ENCODE data around the gene LCE2C. TPM values are rescaled to one million over a fixed set of nuclear protein-coding genes. Genes with fewer than 3 reads are reported as not detected.
"Not testable (repeated sequence)": the region's sequence is repeated elsewhere in the genome, so short reads cannot be mapped to it uniquely, and the experiment has no call there.

Gene LCE2C
- total RNA-seq, 2 donors from 2014 or later: not detected

DNA sequence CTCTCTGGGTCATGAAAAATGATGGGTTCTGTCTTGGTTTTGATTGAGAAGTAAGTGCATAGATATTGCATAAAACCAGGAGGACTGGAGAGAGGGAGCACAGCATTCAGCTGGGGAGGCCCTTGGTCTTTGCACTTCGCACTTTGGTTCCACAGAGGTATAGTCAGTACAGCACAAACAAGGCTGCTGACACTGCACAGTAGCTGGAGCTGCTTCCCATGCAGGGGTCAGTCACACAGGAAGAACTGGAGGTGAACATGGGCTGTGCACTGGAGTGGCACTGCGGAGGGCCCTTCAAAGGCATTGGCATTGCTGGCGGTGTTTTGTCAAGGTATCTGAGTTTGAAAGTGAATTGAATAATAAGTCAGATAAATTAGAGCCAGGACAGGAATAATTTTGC lies 16.4 kb upstream of the LCE2C start:
- no peak for DNase-seq
- no peaks in the 10 kb centered on the region for H3K4me1 ChIP-seq
- H3K9me3 ChIP-seq: no peaks in the 10 kb centered on the region
- no peak overlapping the region for H3K4me3 ChIP-seq
- WGBS, 2 donors: 90 to 92% methylated on average over 3 of the region's 3 CpGs
- no peak for ATAC-seq
- no peak overlapping the region for H3K27ac ChIP-seq
- no peaks in the 10 kb centered on the region for H3K36me3 ChIP-seq (replicated peaks in 1 of 2; ENCODE audit: insufficient read depth in 1 of 2, low read depth in 2 of 2)
- no peaks in the 10 kb centered on the region for H3K27me3 ChIP-seq
- TF ChIP-seq POLR2A (IDR thresholded peaks at IDR 0.05): no peak
- no peak for TF ChIP-seq CTCF (IDR thresholded peaks at IDR 0.05)
- intact Hi-C loops (cut with DNase I): no loop called here

DNA sequence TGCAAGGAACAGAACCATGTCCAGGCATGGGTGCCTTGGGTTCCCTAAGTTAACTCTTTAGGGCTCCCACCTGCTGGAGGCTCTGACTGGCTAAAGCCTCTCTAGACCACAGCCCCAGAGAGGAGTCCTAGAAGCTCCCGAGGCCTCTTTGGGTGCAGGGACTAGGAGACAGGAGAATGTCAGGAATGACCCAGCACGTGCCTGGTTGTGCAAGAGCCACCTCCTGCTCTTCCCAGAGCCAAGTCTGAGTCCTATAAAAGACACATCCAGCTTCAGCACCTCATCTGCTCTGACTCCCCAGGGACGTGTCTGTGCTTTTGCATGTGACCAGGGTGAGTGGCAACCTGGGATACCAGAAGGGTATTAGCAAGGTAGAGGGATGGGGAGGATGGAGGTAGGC lies 12.0 kb upstream of the LCE2C start, which contains the start of gene LCE2D:
Gene LCE2D, plus strand, starts transcription at position 283 of the 400 bp plus-strand sequence. CDS start 726 bp downstream, outside the sequence.
- 46 to 57% methylated on average over 3 of the region's 3 CpGs for WGBS, 2 donors
- Histone ChIP-seq H3K36me3 (replicated peaks in 1 of 2; ENCODE audit: insufficient read depth in 1 of 2, low read depth in 2 of 2) (no peaks in the 10 kb centered on the region), H3K4me1 (no peaks in the 10 kb centered on the region), H3K27ac (no peak within 1 kb of the TSS), H3K27me3 (no peaks in the 10 kb centered on the region), H3K9me3 (no peaks in the 10 kb centered on the region), H3K4me3 (no peak within 1 kb of the TSS)
- no peak for ATAC-seq
- no peak for TF ChIP-seq POLR2A (IDR thresholded peaks at IDR 0.05)
- TF ChIP-seq CTCF (IDR thresholded peaks at IDR 0.05): no peak
- DNase-seq: no peak
- intact Hi-C loops (cut with DNase I): no loop called here

GRCh38 chr1:152666171-152666570 lies 8.9 kb upstream of the LCE2C start:
- H3K27me3 ChIP-seq; H3K9me3 ChIP-seq; H3K27ac ChIP-seq; ATAC-seq; H3K4me1 ChIP-seq; intact Hi-C loops (cut with DNase I); DNase-seq; H3K36me3 ChIP-seq (replicated peaks in 1 of 2; ENCODE audit: insufficient read depth in 1 of 2, low read depth in 2 of 2); H3K4me3 ChIP-seq: not testable (repeated sequence)
- WGBS, 2 donors: 66 to 71% methylated on average over 1 of the region's 1 CpG

DNA sequence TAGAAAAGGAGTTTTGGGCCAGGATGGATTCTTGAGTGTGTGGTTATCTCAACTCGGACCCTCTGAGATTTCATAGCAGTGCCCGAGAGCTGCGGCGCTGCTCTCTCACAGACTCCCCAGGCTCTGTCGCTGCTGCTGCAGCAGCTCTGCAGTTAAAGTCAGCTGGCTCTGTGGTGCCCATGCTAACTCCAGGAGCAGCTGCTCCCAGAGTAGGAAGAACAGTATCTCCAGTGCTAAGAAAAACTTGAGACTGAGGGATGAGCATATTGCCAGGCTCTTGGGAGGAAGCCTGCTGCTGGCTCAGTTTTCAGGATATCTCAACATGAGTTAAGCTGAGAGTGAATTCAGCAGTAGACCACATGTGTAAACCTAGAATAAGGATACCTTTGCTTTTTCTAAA lies 7.4 kb upstream of the LCE2C start:
- intact Hi-C loops (cut with DNase I): no loop called here
- H3K27ac ChIP-seq: no peak overlapping the region
- DNase-seq (no peak), ATAC-seq (no peak)
- no peaks in the 10 kb centered on the region for H3K27me3 ChIP-seq
- no peaks in the 10 kb centered on the region for H3K36me3 ChIP-seq (replicated peaks in 1 of 2; ENCODE audit: insufficient read depth in 1 of 2, low read depth in 2 of 2)
- H3K9me3 ChIP-seq: no peaks in the 10 kb centered on the region
- H3K4me1 ChIP-seq: no peaks in the 10 kb centered on the region
- TF ChIP-seq POLR2A (IDR thresholded peaks at IDR 0.05) (no peak), CTCF (IDR thresholded peaks at IDR 0.05) (no peak)
- H3K4me3 ChIP-seq: no peak overlapping the region
- 80 to 84% methylated on average over 5 of the region's 5 CpGs for WGBS, 2 donors

- Histone ChIP-seq H3K9me3 (peaks cover 0 to 3% (median 0%) of the 10 kb centered on the region in 3 donors), H3K27ac (no peak overlapping the region), H3K4me1 (no peaks in the 10 kb centered on the region), H3K27me3 (no peaks in the 10 kb centered on the region), H3K36me3 (replicated peaks in 1 of 2; ENCODE audit: insufficient read depth in 1 of 2, low read depth in 2 of 2) (no peaks in the 10 kb centered on the region), H3K4me3 (no peak overlapping the region)
- DNase-seq: no peak
- WGBS, 2 donors: 41 to 57% methylated on average over 2 of the region's 2 CpGs
- no peak for ATAC-seq
- intact Hi-C loops (cut with DNase I): no loop called here
- TF ChIP-seq CTCF (IDR thresholded peaks at IDR 0.05) (no peak), POLR2A (IDR thresholded peaks at IDR 0.05) (no peak)
These were observed 2.1 kb upstream of the LCE2C start for GRCh38 chr1:152673016-152673415.

Measured in body of pancreas (tissue), 4 donors.